GM19351 (cell line): Measurements from ENCODE around the gene TNK2.

Experiments
- ATAC-seq: cut with Tn5 transposase; IDR thresholded peaks from one replicate; pipeline ENCODE4 v1.9.1; 2021; ENCODE audit warnings: mild to moderate bottlenecking, moderate library complexity; ENCODE audit not compliant: unreplicated experiment

TNK2 gene

DNA sequence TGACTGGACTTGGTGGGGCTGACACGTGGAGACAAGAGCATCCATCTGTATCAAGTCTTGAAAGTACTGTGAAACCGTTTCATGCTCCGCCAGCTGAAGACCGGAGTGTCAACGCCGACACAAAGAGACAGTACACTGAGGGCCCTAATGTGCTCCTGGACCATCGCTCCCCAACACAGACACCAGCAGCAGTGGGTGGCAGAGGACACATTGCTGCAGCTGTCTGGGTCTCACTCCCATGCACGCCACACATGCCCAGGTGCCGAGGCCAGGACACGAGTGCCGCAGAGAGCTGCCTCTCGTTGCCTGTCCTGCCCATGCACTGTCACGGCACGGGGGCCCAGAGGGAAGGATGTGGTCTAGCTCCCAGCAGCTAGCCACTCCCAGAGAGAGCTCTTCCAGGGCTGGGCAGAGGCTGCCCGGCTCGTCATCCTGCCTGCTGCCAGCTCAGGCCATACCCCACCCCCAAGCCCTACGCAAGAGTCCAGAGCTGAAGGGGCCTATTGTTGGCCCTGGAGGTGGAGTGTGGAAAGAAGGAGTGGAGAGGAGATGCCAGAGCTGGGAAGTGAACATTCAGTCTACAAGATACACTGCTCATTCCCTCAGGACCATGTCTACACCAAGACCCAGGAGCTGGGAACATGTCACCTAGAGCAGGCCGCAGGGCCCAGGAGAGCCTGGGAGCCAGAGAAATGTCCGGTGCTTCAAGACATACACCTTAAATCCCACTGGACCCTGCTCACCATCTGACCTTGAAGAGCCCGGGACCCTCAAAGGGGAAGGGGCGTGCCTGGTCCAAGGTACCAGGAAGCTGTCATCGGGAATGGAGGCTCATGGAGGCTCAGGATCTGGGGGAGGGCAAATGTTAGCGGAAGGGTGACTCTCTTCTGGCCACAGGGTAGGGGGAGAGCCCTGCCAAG lies 7.7 kb downstream of the TNK2 start:
- peak; percentile 48 for ATAC-seq

DNA sequence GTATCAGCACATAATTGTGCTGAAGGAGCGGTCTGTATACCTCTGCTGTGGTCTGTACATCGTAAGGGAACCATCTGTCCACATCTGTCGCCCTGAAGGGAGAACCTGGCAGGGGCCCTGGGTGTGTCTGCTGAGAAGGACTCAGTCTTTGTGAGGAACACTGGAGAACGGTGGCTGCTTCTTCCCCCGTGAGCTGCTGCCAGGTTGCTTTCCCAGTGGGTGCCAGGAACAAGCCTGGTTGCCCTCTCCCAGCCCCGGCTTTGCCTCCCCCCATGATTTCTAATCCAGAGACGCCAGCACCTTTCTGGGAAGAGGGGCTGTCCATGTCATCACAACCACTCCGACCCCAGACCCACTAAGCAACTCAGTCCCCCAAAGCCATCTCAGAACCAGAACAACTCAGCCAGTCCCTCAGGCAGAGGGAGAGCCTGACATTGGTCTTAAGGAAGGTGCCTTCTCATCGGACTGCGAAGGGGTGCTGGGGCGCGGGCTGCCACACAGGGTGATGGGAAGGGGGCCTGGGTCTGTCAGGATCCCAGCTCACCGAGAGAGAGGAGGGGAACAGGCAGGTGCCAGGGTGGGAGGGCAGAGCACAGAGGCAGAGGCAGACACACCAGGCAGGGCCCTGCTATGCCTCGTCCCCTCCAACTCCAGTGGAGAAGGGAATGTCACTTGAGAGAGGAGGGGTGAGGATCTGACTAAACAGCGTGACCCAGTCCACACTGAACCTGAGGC lies 8.5 kb downstream of the TNK2 start:
- no peak for ATAC-seq

DNA sequence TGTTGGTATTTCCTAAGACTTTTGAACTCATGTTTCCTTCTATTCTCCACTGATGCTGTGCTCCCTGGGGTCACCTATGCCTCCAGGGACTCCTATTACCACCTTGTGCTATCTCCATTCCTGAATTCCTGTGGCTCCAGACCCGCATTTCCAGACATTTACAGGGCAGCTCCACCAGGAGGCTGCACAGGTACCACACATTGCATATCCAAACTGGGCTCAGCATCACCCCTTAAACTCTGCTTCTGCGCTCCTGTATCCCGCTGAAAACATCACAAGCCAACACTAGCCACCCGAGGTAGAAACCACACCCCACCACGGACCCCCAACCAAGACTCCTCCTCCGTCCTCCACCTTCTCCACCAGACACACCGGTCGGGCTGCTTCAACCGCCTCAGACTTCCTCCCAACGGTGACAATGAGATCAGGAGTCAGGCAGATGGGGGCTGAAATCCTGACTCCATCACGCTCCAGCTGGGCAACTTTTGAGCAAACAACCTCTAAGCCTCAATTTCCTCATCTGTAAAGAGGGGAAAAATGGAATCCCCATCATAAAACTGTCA lies 10.4 kb downstream of the TNK2 start:
- no peak for ATAC-seq

DNA sequence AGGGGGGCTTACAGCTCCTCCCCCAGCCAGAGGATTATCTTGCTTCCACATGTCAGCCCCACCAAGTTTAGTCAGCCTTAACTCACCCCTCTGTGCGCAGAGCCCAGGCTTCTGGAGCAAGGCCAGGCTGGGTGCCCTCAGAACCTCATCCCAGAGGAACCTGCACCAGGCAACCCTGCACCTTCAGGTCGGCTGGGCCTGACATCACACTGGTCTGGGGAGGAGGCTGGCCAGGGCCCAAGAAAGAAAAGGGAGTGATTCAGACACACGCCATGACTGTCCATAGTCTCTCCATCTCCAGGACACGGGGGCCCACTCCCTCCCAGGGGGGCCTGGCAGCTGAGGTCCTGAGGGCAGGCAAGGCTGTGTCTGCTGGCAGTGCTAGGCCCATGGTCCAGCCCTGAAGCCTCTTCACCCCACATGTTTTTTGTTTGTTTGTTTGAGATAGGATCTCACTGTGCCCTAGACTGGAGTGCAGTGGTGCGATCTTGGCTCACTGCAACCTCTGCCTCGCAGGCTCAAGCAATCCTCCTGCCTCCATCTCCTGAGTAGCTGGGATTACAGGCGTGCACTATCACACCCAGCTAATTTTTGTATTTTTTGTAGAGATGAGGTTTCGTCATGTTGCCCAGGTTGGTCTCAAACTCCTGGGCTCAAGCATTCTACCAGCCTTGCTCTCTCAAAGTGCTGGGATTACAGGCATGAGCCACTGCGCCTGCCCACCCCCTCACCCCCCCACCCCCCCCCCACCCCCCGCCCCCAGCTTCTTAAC lies 11.1 kb downstream of the TNK2 start:
- no peak for ATAC-seq

GRCh38 chr3:195896361-195897080 lies 11.8 kb downstream of the TNK2 start:
- ATAC-seq: peak; percentile 5

DNA sequence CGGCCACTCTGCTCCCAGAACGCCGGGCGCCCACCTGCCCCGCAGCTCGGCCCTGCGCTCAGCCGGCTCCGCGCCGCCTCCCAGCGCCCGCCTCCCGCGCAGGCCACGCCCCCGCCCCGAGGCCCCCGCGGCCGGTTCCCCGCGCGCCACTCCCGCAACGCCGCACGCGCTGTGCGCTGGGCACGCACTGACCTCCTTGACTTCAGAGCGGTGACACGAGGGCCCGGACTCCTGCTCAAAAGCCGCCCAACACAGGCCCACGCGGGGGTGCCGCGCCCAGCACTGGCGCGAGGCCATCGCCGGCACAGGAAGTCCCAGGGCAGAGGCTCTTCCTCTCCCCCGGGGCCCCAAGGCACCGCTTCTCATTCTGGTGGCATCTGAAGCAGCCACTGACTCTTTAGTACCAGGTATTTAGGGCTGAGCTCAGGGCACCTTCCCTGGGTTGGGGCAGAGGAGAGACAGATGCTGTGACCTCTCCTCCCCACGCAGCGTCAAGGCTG lies 12.4 kb downstream of the TNK2 start:
- peak; percentile 52 for ATAC-seq

GRCh38 chr3:195895078-195895860 lies 13.1 kb downstream of the TNK2 start:
- ATAC-seq: peak; percentile 77

DNA sequence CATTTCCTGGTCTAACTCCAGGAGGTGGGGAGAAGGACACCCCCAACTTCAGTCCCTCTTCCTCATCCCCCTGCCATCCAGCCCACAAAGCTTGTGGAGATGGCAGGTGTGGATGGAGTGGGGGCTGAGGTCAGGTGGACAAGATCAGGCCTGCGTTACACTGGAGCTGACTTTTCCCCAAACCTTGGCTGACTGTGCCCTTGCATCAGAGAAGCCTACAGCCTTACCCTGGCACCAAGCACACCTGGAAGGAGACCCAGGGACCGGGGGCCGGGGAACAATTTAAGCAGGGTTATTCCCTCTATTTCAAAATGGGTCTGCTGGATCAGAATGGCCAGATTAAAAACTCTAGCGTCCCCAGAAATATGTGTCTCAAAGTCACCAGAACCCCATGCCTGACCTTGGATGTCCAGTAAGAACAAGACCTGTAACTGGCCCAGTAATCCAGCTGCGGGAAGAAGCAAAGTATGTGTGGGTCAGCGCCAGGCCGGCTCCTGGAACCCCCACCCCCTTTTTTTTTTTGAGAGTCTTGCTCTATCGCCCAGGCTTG lies 14.4 kb downstream of the TNK2 start:
- no peak for ATAC-seq

- no peak for ATAC-seq
Observed at GRCh38 chr3:195893516-195893915, 14.8 kb downstream of the TNK2 start.

DNA sequence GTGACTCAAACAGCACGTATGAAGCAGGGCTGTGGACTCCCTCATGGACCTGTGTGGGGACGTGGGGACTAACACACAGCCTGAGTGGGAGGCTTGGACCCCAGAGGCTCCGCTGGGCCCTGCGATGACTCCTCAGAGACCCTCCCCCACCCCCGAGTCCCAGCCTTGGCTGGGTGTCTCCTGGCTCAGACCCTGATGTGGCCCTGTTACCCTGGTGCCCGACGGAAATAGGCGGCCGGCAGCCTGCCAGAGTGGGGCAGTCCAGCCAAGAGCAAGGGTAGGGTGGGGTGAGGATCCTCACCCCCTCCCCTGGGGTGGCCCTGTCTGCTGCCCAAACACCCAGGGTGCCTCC lies 15.3 kb downstream of the TNK2 start:
- no peak for ATAC-seq

DNA sequence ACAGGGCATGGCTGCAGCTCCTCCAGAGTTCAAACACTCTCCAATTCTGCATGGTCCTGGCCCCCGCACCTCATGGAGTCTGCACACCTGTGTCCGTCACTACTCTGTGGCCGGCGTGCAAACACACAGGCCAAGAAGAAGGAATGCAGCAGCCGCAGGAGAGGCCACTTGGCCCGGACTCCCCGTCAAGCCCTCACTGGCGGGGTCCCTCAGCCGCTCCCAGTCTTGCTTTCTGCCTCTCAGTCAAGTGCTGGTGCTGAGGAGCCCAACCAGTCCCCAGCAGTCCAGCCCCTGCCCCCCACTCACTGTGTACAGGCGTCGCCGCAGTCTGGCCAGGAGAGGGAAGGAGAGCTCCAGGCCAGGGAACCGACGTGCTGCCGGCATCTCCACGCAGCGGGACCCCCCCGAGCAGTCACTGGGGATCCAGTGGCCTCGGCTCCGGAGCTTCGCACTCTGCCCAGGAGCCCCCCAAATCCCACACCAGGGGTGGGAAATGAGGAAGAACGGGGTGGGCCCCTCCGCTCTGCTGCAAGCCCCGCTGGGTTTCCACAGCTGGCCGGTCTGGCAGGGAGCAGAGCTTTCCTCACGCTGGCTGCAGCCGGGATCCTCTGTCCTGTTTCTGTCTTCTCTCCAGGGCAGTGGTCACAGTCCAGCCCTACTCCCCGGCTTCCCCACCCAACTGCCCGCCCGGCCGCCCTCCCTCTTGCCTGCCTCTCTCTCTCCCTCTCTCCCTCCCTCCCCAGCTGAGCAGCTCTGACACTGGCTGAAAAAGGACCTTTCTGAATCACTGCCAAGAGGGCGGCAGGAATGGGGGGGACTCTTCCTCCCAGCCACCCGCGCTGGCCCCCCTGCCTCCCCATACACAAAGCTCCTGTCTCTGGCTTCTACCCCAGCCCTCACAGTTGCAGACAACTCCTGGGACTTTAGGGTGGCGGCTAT lies 16.0 kb downstream of the TNK2 start:
- ATAC-seq: no peak

DNA sequence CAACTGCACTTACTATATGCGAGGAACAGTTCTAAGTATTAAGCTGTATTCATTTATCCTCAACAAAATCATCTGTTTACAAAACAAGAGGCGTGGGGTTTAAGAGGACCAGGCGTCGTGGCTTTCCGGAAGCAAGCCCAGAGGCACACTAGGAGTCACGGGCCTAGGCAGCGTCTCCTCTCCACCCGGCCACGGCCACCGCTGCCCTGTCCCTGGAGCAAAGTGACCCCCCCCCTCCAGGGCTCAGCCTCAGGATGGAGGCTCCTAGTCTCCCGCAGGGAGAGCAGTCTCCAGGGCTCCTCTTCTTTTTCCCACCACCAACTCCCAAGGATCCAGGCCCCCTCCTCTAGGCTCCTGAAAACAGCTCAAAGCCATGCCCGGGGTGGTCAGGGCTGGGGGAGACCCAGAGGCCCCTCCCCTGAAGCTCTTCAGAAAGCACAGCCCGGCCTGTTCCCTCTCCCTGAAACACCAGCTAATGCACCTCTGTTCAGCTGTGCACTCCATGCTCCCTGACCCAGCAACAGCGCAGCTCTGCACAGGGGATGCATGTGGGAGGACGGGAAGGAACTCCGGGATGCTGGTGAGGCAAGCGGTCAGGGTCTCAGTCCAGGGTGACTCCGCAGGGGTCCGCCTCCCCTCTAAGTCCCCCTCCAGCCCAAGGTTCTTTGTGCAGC lies 16.8 kb downstream of the TNK2 start:
- ATAC-seq: no peak

- ATAC-seq: no peak
Observed at GRCh38 chr3:195889870-195890295, 18.5 kb downstream of the TNK2 start.

DNA sequence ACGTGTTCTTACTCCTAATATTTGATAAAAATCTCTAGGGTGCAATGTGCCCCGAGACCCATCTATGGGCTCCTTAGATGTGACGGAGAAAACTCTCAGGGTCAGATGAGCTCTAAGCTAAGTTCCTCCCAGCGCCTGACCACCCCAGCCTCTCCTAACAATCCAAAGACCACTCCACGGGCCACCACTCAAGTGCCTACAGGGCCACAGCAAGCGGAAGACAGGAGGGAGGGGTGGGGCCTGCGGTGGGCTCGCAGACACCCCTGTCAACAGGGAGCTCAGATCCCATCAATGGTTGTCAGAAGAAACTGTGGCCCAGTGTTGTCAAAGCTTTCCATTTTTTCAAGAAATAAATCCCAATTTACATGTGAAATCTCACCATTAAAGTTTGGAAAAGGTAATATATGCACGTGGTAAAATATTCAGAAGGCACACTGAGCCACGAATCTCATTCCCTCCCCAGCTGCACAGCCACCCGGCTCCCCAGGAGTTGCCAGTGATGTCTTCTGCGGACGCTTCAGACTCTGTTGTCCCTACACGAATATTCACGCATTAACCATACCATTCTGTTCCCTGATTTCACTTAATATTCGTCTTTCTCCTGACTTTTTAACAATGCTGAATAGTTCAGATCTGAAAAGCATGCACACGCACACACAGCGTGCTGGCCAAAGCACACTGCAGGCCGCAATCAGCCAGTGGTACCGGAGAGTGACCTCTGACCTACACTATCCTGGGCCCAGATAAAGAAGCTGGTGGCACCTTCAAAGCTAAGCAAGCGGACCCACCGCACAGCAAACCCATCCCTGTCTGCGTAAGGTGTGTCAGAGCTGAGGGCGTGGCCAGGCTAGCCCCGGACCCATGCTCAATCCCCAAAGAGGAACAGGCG lies 19.1 kb downstream of the TNK2 start:
- ATAC-seq: no peak

GRCh38 chr3:195888311-195888761 lies 20.0 kb downstream of the TNK2 start:
- ATAC-seq: no peak

GRCh38 chr3:195887670-195888069 lies 20.7 kb downstream of the TNK2 start:
- ATAC-seq: no peak
